Small intestine (tissue), 7 donors: ENCODE results near the gene PRCD. TPM values are rescaled to one million over a fixed set of nuclear protein-coding genes. Genes with fewer than 3 reads are reported as not detected.

Experiments
- DNase-seq, 2 donors: peaks; one replicate each; pipeline versions ENCODE4 v3.0.0 to v3.0.0-alpha.2; 2013
- FAIRE-seq: peaks from 2 replicates; lab custom pipeline; 2012; peaks lifted over from hg19 to GRCh38; lab: Jason Lieb, UNC
- H3K27ac ChIP-seq, 3 donors: one replicate each; pipeline ENCODE4 v1.5.1; 2013; ENCODE audit warnings: low read length in 2 of 3, mild to moderate bottlenecking in 2 of 3, control low read depth in 1 of 3, inconsistent platforms in 1 of 3, low read depth in 1 of 3, moderate library complexity in 1 of 3
- H3K27me3 ChIP-seq, 3 donors: one replicate each; pipeline ENCODE4 v1.6.1; 2013; ENCODE audit warnings: low read length in 3 of 3, inconsistent platforms in 1 of 3; ENCODE audit not compliant: control insufficient read depth in 3 of 3, insufficient read depth in 3 of 3
- H3K36me3 ChIP-seq, 3 donors: one replicate each; pipeline ENCODE4 v1.6.1; 2013; ENCODE audit warnings: low read length in 3 of 3, inconsistent platforms in 1 of 3, low read depth in 1 of 3, mild to moderate bottlenecking in 1 of 3, moderate library complexity in 1 of 3; ENCODE audit not compliant: control insufficient read depth in 3 of 3, insufficient read depth in 2 of 3
- H3K4me1 ChIP-seq, 3 donors: one replicate each; pipeline ENCODE4 v1.6.1; 2013; ENCODE audit warnings: low read length in 2 of 3, inconsistent platforms in 1 of 3, low read depth in 1 of 3, mild to moderate bottlenecking in 1 of 3, moderate library complexity in 1 of 3; ENCODE audit not compliant: control insufficient read depth in 3 of 3, insufficient read depth in 2 of 3
- H3K4me3 ChIP-seq, 3 donors: one replicate each; pipeline ENCODE4 v1.5.1; 2013; ENCODE audit warnings: low read length in 3 of 3, control low read depth in 1 of 3, inconsistent platforms in 1 of 3, low read depth in 1 of 3, mild to moderate bottlenecking in 1 of 3, moderate library complexity in 1 of 3
- H3K9me3 ChIP-seq, 2 donors: one replicate each; pipeline ENCODE4 v1.6.1; 2013; ENCODE audit warnings: low read depth in 1 of 2, low read length in 1 of 2; ENCODE audit not compliant: control insufficient read depth in 2 of 2, insufficient read depth in 1 of 2
- WGBS, 3 donors: extraction: QIAGEN DNeasy Blood & Tissue Kit; methylation state at CpG; one replicate each; pipeline ENCODE4 v1.1.7; 2013; 5-methylcytosine and 5-hydroxymethylcytosine counted together
- polyA plus RNA-seq, 4 donors: library from polyadenylated mRNA; stranded (reverse) in 3 of 4; unstranded in 1 of 4; fragments of 200-250 nt in 3 of 4; fragments of 120-200 nt in 1 of 4; gene quantifications; one replicate each; pipeline versions ENCODE4 v1.2.1 to v1.2.3, GENCODE V29; 2013
- donor health status: healthy with polysubstance abuse.
- donor health status: control.
- donor health status: control.
- donor health status: Bipolar disorder and iron deficiency.
- donor health status: healthy.

PRCD gene
- polyA plus RNA-seq, 4 donors, result 1.6 to 3.4 (median 2.2) TPM; not detected in 1

- Histone ChIP-seq H3K27me3 (peaks cover 0 to 45% (median 0%) of the 10 kb centered on the region in 3 donors), H3K4me1 (peaks cover 0 to 8% (median 0%) of the 10 kb centered on the region in 3 donors), H3K4me3 (peak overlapping the region in 2 of 3 donors; percentile 4 to 21), H3K36me3 (peaks cover 0 to 5% (median 0%) of the 10 kb centered on the region in 3 donors), H3K9me3 (no peaks in the 10 kb centered on the region), H3K27ac (peak overlapping the region in 1 of 3 donors; percentile 68)
- 26 to 37% (median 32%) methylated on average over 25 to 37 of the region's 37 CpGs for WGBS, 3 donors
- FAIRE-seq, result no peak
- peak in 1 of 2 donors; percentile 20 for DNase-seq
These were observed 1.4 kb upstream of the PRCD start for GRCh38 chr17:76538281-76538931.

DNA sequence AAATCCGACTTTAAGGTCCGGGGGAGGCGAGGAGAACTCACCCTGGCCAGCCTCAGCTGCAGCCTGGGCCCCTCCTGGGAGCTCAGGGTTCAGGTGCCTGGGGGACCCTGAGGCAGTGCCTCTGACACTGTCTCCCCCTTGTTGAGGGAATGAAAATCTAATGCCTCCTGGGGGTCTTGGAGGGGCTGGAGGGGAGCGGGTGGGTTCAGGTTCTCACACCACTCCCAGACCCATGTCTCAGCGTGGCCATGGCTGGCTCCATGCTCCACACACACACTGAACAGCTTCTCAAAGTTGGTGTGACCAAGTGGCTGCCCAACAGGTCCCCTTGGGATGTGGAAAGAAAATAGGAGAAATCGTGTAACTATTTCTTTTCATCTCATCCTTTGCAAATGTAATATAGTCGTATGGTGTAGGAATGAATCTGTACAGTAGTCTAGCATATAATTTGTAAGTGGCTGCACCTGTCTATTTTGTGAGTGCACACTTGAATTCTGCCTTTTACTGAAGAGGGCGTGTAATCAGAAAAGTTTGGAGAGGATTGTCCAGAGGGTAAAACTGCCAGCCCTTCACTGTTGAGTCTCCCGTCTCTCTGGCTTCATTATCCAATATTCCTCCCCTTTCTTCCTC is 788 bp upstream of the PRCD start:
- Histone ChIP-seq H3K27ac (peak overlapping the region in 1 of 3 donors; percentile 68), H3K9me3 (no peaks in the 10 kb centered on the region), H3K36me3 (peaks cover 0 to 3% (median 0%) of the 10 kb centered on the region in 3 donors), H3K4me3 (no peak overlapping the region), H3K4me1 (peaks cover 0 to 9% (median 0%) of the 10 kb centered on the region in 3 donors), H3K27me3 (peaks cover 0 to 50% (median 0%) of the 10 kb centered on the region in 3 donors)
- DNase-seq, result no peak
- WGBS, 3 donors, result 79 to 87% (median 86%) methylated on average over 9 of the region's 9 CpGs
- no peak for FAIRE-seq

- Histone ChIP-seq H3K9me3 (no peaks in the 10 kb centered on the region), H3K4me1 (peaks cover 0 to 13% (median 0%) of the 10 kb centered on the region in 3 donors), H3K36me3 (no peaks in the 10 kb centered on the region), H3K27me3 (peaks cover 0 to 58% (median 0%) of the 10 kb centered on the region in 3 donors), H3K4me3 (peak overlapping the region in 2 of 3 donors; percentile 20 to 36), H3K27ac (peak overlapping the region in 2 of 3 donors; percentile 19 to 63)
- 14 to 22% (median 15%) methylated on average over 25 to 27 of the region's 27 CpGs for WGBS, 3 donors
- FAIRE-seq, result no peak
- DNase-seq, result peak; percentile 92 to 94
These were observed 797 bp downstream of the PRCD start for GRCh38 chr17:76540381-76541300.

- no peak for DNase-seq
- Histone ChIP-seq H3K4me3 (no peak overlapping the region), H3K4me1 (peaks cover 0 to 20% (median 0%) of the 10 kb centered on the region in 3 donors), H3K27me3 (peaks cover 0 to 52% (median 0%) of the 10 kb centered on the region in 3 donors), H3K27ac (no peak overlapping the region), H3K9me3 (no peaks in the 10 kb centered on the region), H3K36me3 (no peaks in the 10 kb centered on the region)
- WGBS, 3 donors, result 82 to 90% (median 85%) methylated on average over 10 of the region's 10 CpGs
- no peak for FAIRE-seq
These were observed 2.1 kb downstream of the PRCD start for GRCh38 chr17:76541739-76542454.

GRCh38 chr17:76542566-76542971 is 2.7 kb downstream of the PRCD start:
- DNase-seq, result peak in 1 of 2 donors; percentile 45
- Histone ChIP-seq H3K4me1 (peaks cover 0 to 20% (median 4%) of the 10 kb centered on the region in 3 donors), H3K27ac (no peak overlapping the region), H3K9me3 (no peaks in the 10 kb centered on the region), H3K4me3 (no peak overlapping the region), H3K36me3 (no peaks in the 10 kb centered on the region), H3K27me3 (peaks cover 0 to 47% (median 0%) of the 10 kb centered on the region in 3 donors)
- FAIRE-seq, result no peak
- 72 to 78% (median 73%) methylated on average over 10 of the region's 10 CpGs for WGBS, 3 donors

DNA sequence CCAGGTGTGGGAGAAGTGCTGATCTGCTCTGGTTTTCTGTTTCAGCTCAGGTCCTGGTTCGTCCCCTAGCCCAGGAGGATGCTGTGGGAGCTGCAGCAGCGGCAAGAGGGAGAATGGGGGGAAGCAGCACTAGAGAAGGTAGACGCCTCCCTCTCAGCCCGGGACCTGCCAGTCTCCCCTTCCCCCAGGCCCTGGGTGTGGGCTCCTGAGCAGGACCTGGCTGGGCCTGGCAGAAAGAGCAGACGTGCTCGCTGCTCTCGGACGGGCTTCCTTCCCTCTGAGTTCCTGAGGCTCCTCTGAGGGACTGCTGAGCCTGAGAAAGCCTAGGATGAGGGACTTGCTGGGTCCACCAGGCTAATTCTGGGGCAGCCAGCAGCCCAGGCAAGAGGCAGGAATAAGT is 3.1 kb downstream of the PRCD start:
- peak overlapping the region in 1 of 3 donors; percentile 31 for H3K27ac ChIP-seq
- H3K4me1 ChIP-seq, result peaks cover 0 to 20% (median 4%) of the 10 kb centered on the region in 3 donors
- DNase-seq (no peak), FAIRE-seq (no peak)
- H3K9me3 ChIP-seq, result no peaks in the 10 kb centered on the region
- no peaks in the 10 kb centered on the region for H3K36me3 ChIP-seq
- 90 to 93% (median 90%) methylated on average over 8 of the region's 8 CpGs for WGBS, 3 donors
- peaks cover 0 to 47% (median 0%) of the 10 kb centered on the region in 3 donors for H3K27me3 ChIP-seq
- H3K4me3 ChIP-seq, result no peak overlapping the region

DNA sequence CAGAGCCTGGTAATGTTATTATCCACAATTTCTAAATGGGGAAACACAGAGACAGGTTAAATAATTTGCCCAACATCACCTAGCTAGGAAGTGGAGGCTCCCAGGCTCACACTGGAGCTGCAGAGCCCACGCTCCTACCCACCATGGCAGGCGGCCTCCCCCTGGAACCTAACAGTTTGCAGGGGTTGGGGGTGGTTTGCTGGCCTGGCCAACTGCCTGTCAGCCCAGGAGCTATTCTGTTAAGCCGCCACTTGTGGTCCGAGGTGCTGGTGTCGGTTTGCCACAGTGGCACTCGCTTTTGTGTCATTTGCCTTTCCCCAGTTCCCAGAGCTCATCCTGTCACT is 3.6 kb downstream of the PRCD start:
- H3K27ac ChIP-seq, result peak overlapping the region in 1 of 3 donors; percentile 31
- peaks cover 0 to 43% (median 0%) of the 10 kb centered on the region in 3 donors for H3K27me3 ChIP-seq
- H3K4me3 ChIP-seq, result no peak overlapping the region
- FAIRE-seq, result no peak
- 79 to 94% (median 81%) methylated on average over 6 of the region's 6 CpGs for WGBS, 3 donors
- peaks cover 0 to 20% (median 4%) of the 10 kb centered on the region in 3 donors for H3K4me1 ChIP-seq
- no peaks in the 10 kb centered on the region for H3K36me3 ChIP-seq
- DNase-seq, result no peak
- no peaks in the 10 kb centered on the region for H3K9me3 ChIP-seq
